Adipose tissue (tissue), 3 donors: Measurements from ENCODE around the gene NRSN1. TPM values are rescaled to one million over a fixed set of nuclear protein-coding genes. Genes with fewer than 3 reads are reported as not detected.

ENCODE experiments used
- H3K27ac ChIP-seq: one replicate; pipeline ENCODE4 v1.5.1; 2013; ENCODE audit warnings: low read depth, low read length
- WGBS, 3 donors: extraction: QIAGEN DNeasy Blood & Tissue Kit; methylation state at CpG; one replicate each; pipeline ENCODE4 v1.1.7; 2013; 5-methylcytosine and 5-hydroxymethylcytosine counted together
- polyA plus RNA-seq, 3 donors: library from polyadenylated mRNA; stranded (reverse); fragments of 200-250 nt; gene quantifications; one replicate each; pipeline ENCODE4 v1.2.3, GENCODE V29; 2013
- donor health status: healthy with polysubstance abuse.
- donor health status: Bipolar disorder and iron deficiency.
- donor health status: healthy.

NRSN1 gene
- polyA plus RNA-seq, 3 donors = 0.06 TPM; not detected in 2

GRCh38 chr6:24194978-24195700 is 69.1 kb downstream of the NRSN1 start:
- H3K27ac ChIP-seq = no peak overlapping the region
- 92 to 100% (median 98%) methylated on average over 2 of the region's 2 CpGs for WGBS, 3 donors

- H3K27ac ChIP-seq = no peak overlapping the region
- 90 to 97% (median 95%) methylated on average over 3 of the region's 3 CpGs for WGBS, 3 donors
Observed at GRCh38 chr6:24195836-24196597, 70.0 kb downstream of the NRSN1 start.

Other genes with a start within 250 kb of the NRSN1 start
- gene DCDC2, start 231.8 kb downstream of the NRSN1 start, polyA plus RNA-seq = 1 to 10 TPM in 1 of 3 donors, under 1 TPM in 1, not detected in 1; 0.06 to 8.6 TPM